H9 (cell line): ENCODE measurements around the gene MND1. TPM values are rescaled to one million over a fixed set of nuclear protein-coding genes. Genes with fewer than 3 reads are reported as not detected.
A peak's percentile ranks its signal among the peaks of the same experiment; 100 is the strongest.

Experiments
- DNase-seq: peaks from one replicate; pipeline ENCODE4 v3.0.0-alpha.2; 2017
- H2AFZ ChIP-seq: one replicate; pipeline ENCODE4 v1.6.1; 2013; ENCODE audit warnings: mild to moderate bottlenecking, low read length, control low read depth, moderate library complexity
- H2AK5ac ChIP-seq: 2 replicates; pipeline ENCODE4 v1.6.1; 2013; ENCODE audit warnings: low read length, control low read depth, mixed read lengths; ENCODE audit not compliant: insufficient read length
- H2BK120ac ChIP-seq: one replicate; pipeline ENCODE4 v1.6.1; 2013; ENCODE audit warnings: low read depth, mild to moderate bottlenecking, low read length, control low read depth, inconsistent platforms; ENCODE audit not compliant: poor library complexity, severe bottlenecking
- H2BK12ac ChIP-seq: 2 replicates; pipeline ENCODE4 v1.6.1; 2013; ENCODE audit warnings: low read length, control low read depth, mixed read lengths, low read depth; ENCODE audit not compliant: insufficient read length
- H2BK15ac ChIP-seq: 2 replicates; pipeline ENCODE4 v1.6.1; 2013; ENCODE audit warnings: low read depth, low read length, control low read depth
- H2BK20ac ChIP-seq: one replicate; pipeline ENCODE4 v1.6.1; 2013; ENCODE audit warnings: low read depth, mild to moderate bottlenecking, low read length, control low read depth, inconsistent platforms; ENCODE audit not compliant: poor library complexity, severe bottlenecking
- H2BK5ac ChIP-seq: 2 replicates; pipeline ENCODE4 v1.6.1; 2013; ENCODE audit warnings: low read length, control low read depth, mixed read lengths; ENCODE audit not compliant: insufficient read length
- H3K14ac ChIP-seq: 2 replicates; pipeline ENCODE4 v1.6.1; 2013; ENCODE audit warnings: low read length, control low read depth; ENCODE audit not compliant: insufficient read depth
- H3K18ac ChIP-seq: 2 replicates; pipeline ENCODE4 v1.6.1; 2013; ENCODE audit warnings: low read depth, mild to moderate bottlenecking, mixed read lengths, low read length, control low read depth; ENCODE audit not compliant: insufficient read length
- H3K23ac ChIP-seq: 2 replicates; pipeline ENCODE4 v1.6.1; 2013; ENCODE audit warnings: low read length, control low read depth, mixed read lengths, low read depth; ENCODE audit not compliant: insufficient read length
- H3K23me2 ChIP-seq: 2 replicates; pipeline ENCODE4 v1.6.1; 2013; ENCODE audit warnings: low read depth, mild to moderate bottlenecking, mixed read lengths, low read length, control low read depth; ENCODE audit not compliant: insufficient read length, poor library complexity, severe bottlenecking
- H3K27ac ChIP-seq: 2 replicates; pipeline ENCODE4 v1.5.1; 2013; ENCODE audit warnings: low read length, control low read depth, mixed read lengths, low read depth; ENCODE audit not compliant: insufficient read length
- H3K27me3 ChIP-seq: 2 replicates; pipeline ENCODE4 v1.6.1; 2013; ENCODE audit warnings: low read length, control low read depth, inconsistent platforms; ENCODE audit not compliant: insufficient read depth
- H3K4ac ChIP-seq: 2 replicates; pipeline ENCODE4 v1.6.1; 2013; ENCODE audit warnings: low read depth, mild to moderate bottlenecking, control low read depth, inconsistent platforms, low read length, moderate library complexity
- H3K4me1 ChIP-seq: 2 replicates; pipeline ENCODE4 v1.6.1; 2013; ENCODE audit warnings: low read length, control low read depth, inconsistent platforms; ENCODE audit not compliant: insufficient read depth
- H3K4me2 ChIP-seq: 2 replicates; pipeline ENCODE4 v1.6.1; 2013; ENCODE audit warnings: low read length, control low read depth, mixed read lengths; ENCODE audit not compliant: insufficient read length, insufficient read depth
- H3K56ac ChIP-seq: 2 replicates; pipeline ENCODE4 v1.6.1; 2013; ENCODE audit warnings: low read depth, mild to moderate bottlenecking, mixed read lengths, low read length, control low read depth; ENCODE audit not compliant: insufficient read length
- H3K79me1 ChIP-seq: 2 replicates; pipeline ENCODE4 v1.6.1; 2013; ENCODE audit warnings: low read depth, mild to moderate bottlenecking, moderate library complexity, low read length, control low read depth, inconsistent platforms; ENCODE audit not compliant: insufficient read depth, poor library complexity, severe bottlenecking
- H3K79me2 ChIP-seq: 2 replicates; pipeline ENCODE4 v1.6.1; 2013; ENCODE audit warnings: low read length, control low read depth, inconsistent platforms; ENCODE audit not compliant: insufficient read depth
- H3K9ac ChIP-seq: 2 replicates; pipeline ENCODE4 v1.6.1; 2013; ENCODE audit warnings: low read length, control low read depth, mixed read lengths; ENCODE audit not compliant: insufficient read length; ENCODE audit errors: extremely low read depth
- H3K9me3 ChIP-seq: one replicate; pipeline ENCODE4 v1.6.1; 2013; ENCODE audit warnings: low read depth, low read length, inconsistent platforms; ENCODE audit not compliant: control insufficient read depth
- H3T11ph ChIP-seq: one replicate; pipeline ENCODE4 v1.6.1; 2013; ENCODE audit warnings: mild to moderate bottlenecking, low read length, control low read depth, inconsistent platforms
- H4K20me1 ChIP-seq: one replicate; pipeline ENCODE4 v1.6.1; 2013; ENCODE audit not compliant: control insufficient read depth, insufficient read length, insufficient read depth
- H4K5ac ChIP-seq: 2 replicates; pipeline ENCODE4 v1.6.1; 2013; ENCODE audit warnings: low read depth, mild to moderate bottlenecking, mixed read lengths, low read length, control low read depth; ENCODE audit not compliant: insufficient read length
- H4K8ac ChIP-seq: replicated peaks from 2 replicates; pipeline ENCODE4 v1.6.1; 2013; ENCODE audit warnings: low read length, control low read depth, mixed read lengths, low read depth; ENCODE audit not compliant: insufficient read length
- H4K91ac ChIP-seq: 2 replicates; pipeline ENCODE4 v1.6.1; 2013; ENCODE audit warnings: low read depth, mild to moderate bottlenecking, moderate library complexity, mixed read lengths, low read length, control low read depth; ENCODE audit not compliant: insufficient read length
- H3K27ac Mint-ChIP-seq, 3 experiments: 2 replicates in 2 of 3; 3 replicates in 1 of 3; pipeline ENCODE4 v1.8.0; 2020 to 2021; ENCODE audit warnings: mixed read lengths in 3 of 3, mild to moderate bottlenecking in 1 of 3, moderate library complexity in 1 of 3
- H3K27me3 Mint-ChIP-seq: 2 replicates; pipeline ENCODE4 v1.8.0; 2021; ENCODE audit warnings: low read depth, mild to moderate bottlenecking, moderate library complexity, mixed read lengths
- H3K36me3 Mint-ChIP-seq, 3 experiments: 2 replicates in 2 of 3; 3 replicates in 1 of 3; pipeline ENCODE4 v1.8.0; 2020 to 2021; ENCODE audit warnings: low read depth in 3 of 3, mixed read lengths in 3 of 3; ENCODE audit not compliant: insufficient read depth in 1 of 3
- H3K4me1 Mint-ChIP-seq, 2 experiments: 2 replicates each; pipeline ENCODE4 v1.8.0; 2020; ENCODE audit warnings: mixed read lengths in 2 of 2
- H3K4me3 Mint-ChIP-seq, 2 experiments: 2 replicates in 1 of 2; 3 replicates in 1 of 2; pipeline ENCODE4 v1.8.0; 2020 to 2021; ENCODE audit warnings: mild to moderate bottlenecking in 2 of 2, mixed read lengths in 2 of 2, moderate library complexity in 1 of 2
- H3K9me3 Mint-ChIP-seq, 2 experiments: 2 replicates in 1 of 2; 3 replicates in 1 of 2; pipeline ENCODE4 v1.8.0; 2020; ENCODE audit warnings: mild to moderate bottlenecking in 2 of 2, mixed read lengths in 2 of 2, moderate library complexity in 1 of 2
- CTCF ChIP-seq: fragments of 200-600 bp; sonication (generic); conservative IDR thresholded peaks from 3 replicates; pipeline ENCODE4 v1.8.0; 2021; ENCODE audit warnings: antibody characterized with exemption, mild to moderate bottlenecking
- WGBS: extraction: QIAGEN DNeasy Blood & Tissue Kit; methylation state at CpG from one replicate; pipeline ENCODE4 v1.1.7; 2013; ENCODE audit warnings: missing lambda C conversion rate, low lambda C conversion rate, mixed read lengths; ENCODE audit not compliant: insufficient read length; ENCODE audit errors: extremely low coverage; 5-methylcytosine and 5-hydroxymethylcytosine counted together
- long read RNA-seq: library from polyadenylated mRNA; unstranded; transcript quantifications from one replicate; pipeline ENCODE4 v2.0.0, GENCODE V29; 2020
- total RNA-seq: library from RNA; stranded (reverse); gene quantifications from 2 replicates; pipeline ENCODE4 v1.2.1, GENCODE V29; 2021

Gene MND1
- 20.5 and 21.0 TPM in 2 replicates for total RNA-seq
- long read RNA-seq, transcript MND1-201 (8 exons, 968 nt), result major isoform, 17 of 31 reads
- long read RNA-seq, partial matches to known transcripts, result 5 of 31 reads
- long read RNA-seq, other reads (novel, unspliced or antisense), result 9 of 31 reads

DNA sequence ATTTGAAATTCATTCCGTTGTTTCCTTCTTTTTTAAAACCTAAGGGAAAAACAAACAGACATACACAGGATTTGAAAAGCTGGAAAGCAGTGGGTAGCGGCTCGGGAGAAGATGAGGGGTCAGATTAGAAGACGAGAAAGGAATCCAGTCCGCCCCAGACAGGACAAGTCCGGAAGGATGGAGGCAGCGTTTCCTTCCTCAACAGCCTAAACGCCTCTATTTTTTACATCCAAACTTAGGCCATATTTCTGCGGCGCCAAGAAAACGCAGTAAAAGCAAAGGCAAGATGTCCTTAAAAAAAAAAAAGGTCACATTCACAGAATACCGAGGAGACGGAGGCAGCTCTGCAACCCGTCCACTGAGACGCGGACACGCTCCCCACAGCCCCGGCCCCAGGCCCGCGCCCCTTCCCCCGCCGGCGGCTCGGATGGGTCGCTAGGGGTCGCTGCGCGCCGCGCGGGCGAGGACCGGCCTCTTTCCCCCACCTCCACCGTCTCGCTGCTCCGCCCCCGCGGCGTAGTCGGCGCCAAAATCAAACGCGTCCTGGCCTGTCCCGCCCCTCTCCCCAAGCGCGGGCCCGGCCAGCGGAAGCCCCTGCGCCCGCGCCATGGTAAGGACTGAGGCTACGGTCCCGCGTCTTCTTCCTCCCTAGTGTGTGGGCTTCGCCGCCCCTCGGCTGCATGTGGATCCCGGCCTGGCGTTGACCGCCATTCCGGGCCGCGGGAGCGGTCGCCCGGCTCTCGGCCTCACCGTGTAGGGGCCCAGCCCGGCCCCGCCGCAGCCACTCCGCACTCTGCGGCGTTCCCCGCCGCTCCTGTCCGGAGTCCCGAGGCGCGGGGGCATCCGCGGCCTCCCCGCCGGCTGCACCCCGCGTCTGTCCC, at the start of gene MND1:
Gene MND1 (plus strand): TSS at position 558 of the 881 bp plus-strand sequence. CDS start 50 bp downstream, at position 608.
- no peaks in the 10 kb centered on the region for H3K9me3 ChIP-seq
- no peak within 1 kb of the TSS for H4K8ac ChIP-seq
- no peaks in the 10 kb centered on the region for H4K20me1 ChIP-seq
- peak; percentile 99 for TF ChIP-seq CTCF
- peak; percentile 93 for DNase-seq
- H3K14ac ChIP-seq, result peak within 1 kb of the TSS; percentile 91
- peaks cover 2% of the 10 kb centered on the region; the same call in 1 of the 2 replicates for H3K4me1 ChIP-seq
- H2BK15ac ChIP-seq, result no peak within 1 kb of the TSS
- Mint-ChIP-seq H3K27ac (peak within 1 kb of the TSS; percentile 49 to 97 (median 94); a peak in 6 of 7 replicates), H3K4me1 (peaks cover 27 to 35% of the 10 kb centered on the region in 2 experiments), H3K36me3 (peaks cover 0 to 4% (median 0%) of the 10 kb centered on the region in 3 experiments; a peak in 2 of 7 replicates), H3K27me3 (peaks cover 3% of the 10 kb centered on the region; the same call in 1 of the 2 replicates), H3K4me3 (peak within 1 kb of the TSS; percentile 83 to 88), H3K9me3 (no peaks in the 10 kb centered on the region)
- H3K27me3 ChIP-seq, result no peaks in the 10 kb centered on the region
- H2BK5ac ChIP-seq, result no peak within 1 kb of the TSS
- H3K79me2 ChIP-seq, result peaks cover 10% of the 10 kb centered on the region; the same call in 1 of the 2 replicates
- H3K56ac ChIP-seq, result no peak within 1 kb of the TSS
- no peak within 1 kb of the TSS for H2BK12ac ChIP-seq
- H3K23me2 ChIP-seq, result peaks cover 10% of the 10 kb centered on the region
- no peak within 1 kb of the TSS; the same call in 1 of the 2 replicates for H3K4ac ChIP-seq
- H3K27ac ChIP-seq, result no peak within 1 kb of the TSS
- H2AFZ ChIP-seq, result peak within 1 kb of the TSS; percentile 51
- no peak within 1 kb of the TSS for H3K23ac ChIP-seq
- H3K9ac ChIP-seq, result peak within 1 kb of the TSS; percentile 87
- no peak within 1 kb of the TSS for H2BK20ac ChIP-seq
- H3K79me1 ChIP-seq, result peaks cover 5% of the 10 kb centered on the region
- H3T11ph ChIP-seq, result no peak within 1 kb of the TSS
- H2AK5ac ChIP-seq, result no peak within 1 kb of the TSS
- H2BK120ac ChIP-seq, result no peak within 1 kb of the TSS
- H3K4me2 ChIP-seq, result peak within 1 kb of the TSS; percentile 90
- no CpG with 5 or more reads among the region's 86 CpGs for WGBS
- H3K18ac ChIP-seq, result peak within 1 kb of the TSS; percentile 84
- H4K5ac ChIP-seq, result no peak within 1 kb of the TSS
- peak within 1 kb of the TSS; percentile 70 for H4K91ac ChIP-seq
